Esophagus muscularis mucosa (tissue), 4 donors: ENCODE data around the gene COL25A1. TPM values are rescaled to one million over a fixed set of nuclear protein-coding genes. Genes with fewer than 3 reads are reported as not detected.

Source experiments
- DNase-seq: peaks from one replicate; pipeline ENCODE4 v3.0.0-alpha.2; 2017; ENCODE audit errors: extremely low spot score
- H3K27ac ChIP-seq, 4 donors: fragments of 200-600 bp; sonication (generic); replicated peaks in 1 of 4; 1 replicate in 3 of 4; 2 replicates in 1 of 4; pipeline ENCODE4 v1.5.1; 2016 to 2019; ENCODE audit warnings: mild to moderate bottlenecking in 1 of 4
- H3K27me3 ChIP-seq, 4 donors: fragments of 200-600 bp; sonication (generic); one replicate each; pipeline versions ENCODE4 v1.5.1 to v1.6.0; 2016 to 2019
- H3K36me3 ChIP-seq, 4 donors: fragments of 200-600 bp; sonication (generic); one replicate each; pipeline ENCODE4 v1.5.1; 2016 to 2019
- H3K4me1 ChIP-seq, 4 donors: fragments of 200-600 bp; sonication (generic); one replicate each; pipeline ENCODE4 v1.5.1; 2016 to 2019
- H3K4me3 ChIP-seq, 4 donors: fragments of 200-600 bp; sonication (generic); 1 replicate in 2 of 4; 2 replicates in 2 of 4; pipeline ENCODE4 v1.5.1; 2016 to 2019; ENCODE audit warnings: mild to moderate bottlenecking in 4 of 4, moderate library complexity in 1 of 4
- H3K9me3 ChIP-seq, 4 donors: fragments of 200-600 bp; sonication (generic); 1 replicate in 3 of 4; 2 replicates in 1 of 4; pipeline ENCODE4 v1.5.1; 2016 to 2019
- CTCF ChIP-seq, 3 experiments: fragments of 200-600 bp in 2 of 3; fragments of 450-650 bp in 1 of 3; sonication (generic) in 2 of 3; IDR thresholded peaks; one replicate each; pipeline ENCODE4 v1.5.1; 2017 to 2019; ENCODE audit warnings: antibody characterized with exemption in 3 of 3, mild to moderate bottlenecking in 2 of 3, moderate library complexity in 1 of 3
- EP300 ChIP-seq: sonication (generic); formaldehyde crosslinking; IDR thresholded peaks from one replicate; pipeline ENCODE4 v1.6.1; 2017; ENCODE audit warnings: antibody characterized with exemption
- POLR2A ChIP-seq: fragments of 450-650 bp; IDR thresholded peaks from one replicate; pipeline ENCODE4 v1.6.1; 2017; ENCODE audit warnings: antibody characterized with exemption, moderate library complexity, mild to moderate bottlenecking, low read depth
- POLR2AphosphoS5 ChIP-seq, 2 donors: sonication (generic); formaldehyde crosslinking; IDR thresholded peaks; one replicate each; pipeline ENCODE4 v1.6.1; 2017; ENCODE audit warnings: antibody characterized with exemption in 2 of 2
- whole genome bisulfite sequencing: methylation state at CpG from one replicate; pipeline ENCODE4 v1.1.5; 2018; 5-methylcytosine and 5-hydroxymethylcytosine counted together
- intact Hi-C: fragments of 100-400 bp; cut with DNase I; formaldehyde crosslinking; loops from one replicate; pipeline ENCODE4 v1.15.1; 2023
- total RNA-seq, 4 donors: library from RNA; depleted of rRNA; stranded (reverse); fragments of >200 nt; gene quantifications; one replicate each; pipeline versions ENCODE4 v1.1.0 to v1.2.1, GENCODE V29; 2016

COL25A1 gene
- total RNA-seq, 4 donors from 2014 or later: 1.0 to 3.7 (median 2.0) TPM

- Histone ChIP-seq H3K27ac (no peak overlapping the region), H3K4me1 (peaks cover 0 to 10% (median 2%) of the 10 kb centered on the region in 4 donors), H3K36me3 (no peaks in the 10 kb centered on the region), H3K27me3 (no peaks in the 10 kb centered on the region), H3K9me3 (no peaks in the 10 kb centered on the region), H3K4me3 (no peak overlapping the region)
- TF ChIP-seq CTCF (IDR thresholded peaks at IDR 0.05) (no peak), EP300 (no peak), POLR2AphosphoS5 (IDR thresholded peaks at IDR 0.05) (no peak), POLR2A (no peak)
- intact Hi-C loops: no loop called here
- no peak for DNase-seq
- WGBS: 82% methylated on average over 2 of the region's 2 CpGs
Measured at GRCh38 chr4:108777388-108777787, 525.1 kb downstream of the COL25A1 start.

GRCh38 chr4:108775921-108776320, 526.5 kb downstream of the COL25A1 start:
- TF ChIP-seq POLR2AphosphoS5 (IDR thresholded peaks at IDR 0.05) (no peak), EP300 (no peak), CTCF (IDR thresholded peaks at IDR 0.05) (no peak), POLR2A (no peak)
- intact Hi-C loops: no loop called here
- no peak overlapping the region for H3K27ac ChIP-seq
- H3K4me1 ChIP-seq: peaks cover 0 to 10% (median 2%) of the 10 kb centered on the region in 4 donors
- H3K4me3 ChIP-seq: no peak overlapping the region
- WGBS: 74% methylated on average over 5 of the region's 5 CpGs
- no peaks in the 10 kb centered on the region for H3K36me3 ChIP-seq
- no peaks in the 10 kb centered on the region for H3K27me3 ChIP-seq
- DNase-seq: no peak
- H3K9me3 ChIP-seq: no peaks in the 10 kb centered on the region

- TF ChIP-seq CTCF (IDR thresholded peaks at IDR 0.05): peak in 1 of 3 experiments; percentile 18
- no peak for TF ChIP-seq POLR2A
- WGBS: 66% methylated on average over 5 of the region's 5 CpGs
- Histone ChIP-seq H3K4me1 (peaks cover 0 to 10% (median 2%) of the 10 kb centered on the region in 4 donors), H3K27me3 (no peaks in the 10 kb centered on the region), H3K4me3 (no peak overlapping the region), H3K36me3 (no peaks in the 10 kb centered on the region), H3K9me3 (no peaks in the 10 kb centered on the region), H3K27ac (no peak overlapping the region)
- intact Hi-C loops: no loop called here
- DNase-seq: no peak
Measured at GRCh38 chr4:108774809-108775530, 527.5 kb downstream of the COL25A1 start.

GRCh38 chr4:108772402-108772801, 530.1 kb downstream of the COL25A1 start:
- 87% methylated on average over 7 of the region's 7 CpGs for WGBS
- no peaks in the 10 kb centered on the region for H3K27me3 ChIP-seq
- H3K4me3 ChIP-seq: no peak overlapping the region
- no peak for DNase-seq
- H3K9me3 ChIP-seq: no peaks in the 10 kb centered on the region
- H3K36me3 ChIP-seq: no peaks in the 10 kb centered on the region
- H3K27ac ChIP-seq: no peak overlapping the region
- H3K4me1 ChIP-seq: peaks cover 0 to 10% (median 2%) of the 10 kb centered on the region in 4 donors
- intact Hi-C loops: no loop called here
- TF ChIP-seq POLR2AphosphoS5 (IDR thresholded peaks at IDR 0.05) (no peak), POLR2A (no peak), EP300 (no peak), CTCF (IDR thresholded peaks at IDR 0.05) (no peak)

GRCh38 chr4:108766058-108766457, 536.4 kb downstream of the COL25A1 start:
- no peak overlapping the region for H3K27ac ChIP-seq
- H3K9me3 ChIP-seq: no peaks in the 10 kb centered on the region
- H3K36me3 ChIP-seq: no peaks in the 10 kb centered on the region
- TF ChIP-seq EP300 (no peak), POLR2A (no peak), CTCF (IDR thresholded peaks at IDR 0.05) (no peak), POLR2AphosphoS5 (IDR thresholded peaks at IDR 0.05) (no peak)
- WGBS: 82% methylated on average over 3 of the region's 3 CpGs
- DNase-seq: no peak
- H3K4me1 ChIP-seq: peaks cover 0 to 19% (median 13%) of the 10 kb centered on the region in 4 donors
- peaks cover 0 to 15% (median 0%) of the 10 kb centered on the region in 4 donors for H3K27me3 ChIP-seq
- intact Hi-C loops: no loop called here
- no peak overlapping the region for H3K4me3 ChIP-seq
